Ovary (tissue), 9 donors: ENCODE measurements around the gene PGGHG. TPM values are rescaled to one million over a fixed set of nuclear protein-coding genes. Genes with fewer than 3 reads are reported as not detected.

Source experiments
- DNase-seq, 5 donors: peaks; one replicate each; pipeline ENCODE4 v3.0.0-alpha.2; 2019 to 2020
- H3K27ac ChIP-seq, 2 donors: fragments of 200-600 bp; one replicate each; pipeline versions ENCODE4 v1.5.1 to v1.8.0; 2019 to 2022
- H3K27me3 ChIP-seq: fragments of 200-600 bp; one replicate; pipeline ENCODE4 v1.8.0; 2022
- H3K36me3 ChIP-seq: fragments of 200-600 bp; sonication (generic); one replicate; pipeline ENCODE4 v1.5.1; 2019
- H3K4me1 ChIP-seq: one replicate; pipeline ENCODE4 v1.8.1; 2013; ENCODE audit warnings: mild to moderate bottlenecking, moderate library complexity; ENCODE audit not compliant: insufficient read depth
- H3K4me3 ChIP-seq: fragments of 200-600 bp; sonication (generic); one replicate; pipeline ENCODE4 v1.5.1; 2017
- H3K9me3 ChIP-seq, 2 donors: fragments of 200-600 bp in 1 of 2; sonication (generic) in 1 of 2; one replicate each; pipeline versions ENCODE4 v1.5.1 to v1.8.1; 2013 to 2019; ENCODE audit warnings: mild to moderate bottlenecking in 1 of 2, moderate library complexity in 1 of 2
- CTCF ChIP-seq, 3 donors: fragments of 450-650 bp in 2 of 3; fragments of 200-600 bp in 1 of 3; IDR thresholded peaks; one replicate each; pipeline versions ENCODE4 v1.5.1 to v1.8.0; 2016 to 2022; ENCODE audit warnings: antibody characterized with exemption in 3 of 3, mild to moderate bottlenecking in 1 of 3
- EP300 ChIP-seq: sonication (generic); formaldehyde crosslinking; IDR thresholded peaks from one replicate; pipeline ENCODE4 v1.6.1; 2017; ENCODE audit warnings: antibody characterized with exemption
- POLR2A ChIP-seq: fragments of 450-650 bp; IDR thresholded peaks from one replicate; pipeline ENCODE4 v1.6.1; 2017; ENCODE audit warnings: antibody characterized with exemption, mild to moderate bottlenecking, moderate library complexity
- WGBS, 3 donors: extraction: QIAGEN DNeasy Blood & Tissue Kit in 1 of 3; methylation state at CpG; one replicate each; pipeline versions ENCODE4 v1.1.5 to v1.1.7; 2013 to 2017; 5-methylcytosine and 5-hydroxymethylcytosine counted together
- intact Hi-C, 4 donors: fragments of 100-400 bp; cut with DNase I; formaldehyde crosslinking; loops; one replicate each; pipeline versions ENCODE4 v1.11.0 to v1.15.1; 2022 to 2023
- polyA plus RNA-seq, 2 donors: library from polyadenylated mRNA; stranded (reverse); fragments of 200-250 nt in 1 of 2; fragments of 350-450 nt in 1 of 2; fragmentation: Illumina TruSeq in 1 of 2; extraction: RNeasy Lipid Tissue Mini Kit (QIAGEN cat#74804) in 1 of 2; gene quantifications; one replicate each; pipeline ENCODE4 v1.2.3, GENCODE V29; 2013 to 2014
- total RNA-seq, 7 donors: library from RNA; depleted of rRNA in 2 of 7; stranded (reverse); fragments of >200 nt in 2 of 7; fragmentation: NEBNext Ultra II Directional in 3 of 7; extraction: Animal tissue kit (Norgen Biotek cat#: 25700) in 3 of 7; gene quantifications; one replicate each; pipeline versions ENCODE4 v1.1.0 to v1.2.4, GENCODE V29; 2016 to 2023
- donor health status: DM: no; HTN: no; CAD: no; lungs with moderate emphysema.
- donor health status: DM: no; HTN: no; CAD: no.
- donor health status: Bipolar disorder and iron deficiency.
- donor health status: DM: yes; HTN: yes; CAD: no.
- donor health status: DM: no; HTN: no; CAD: no.
- donor health status: DM: yes; HTN: yes; CAD: no.

PGGHG gene
- total and polyA plus RNA-seq, 9 donors: 0.25 to 21.3 (median 9.3) TPM

- Histone ChIP-seq H3K27me3 (no peaks in the 10 kb centered on the region), H3K27ac (no peak overlapping the region), H3K4me1 (no peaks in the 10 kb centered on the region), H3K4me3 (no peak overlapping the region), H3K9me3 (no peaks in the 10 kb centered on the region), H3K36me3 (no peaks in the 10 kb centered on the region)
- peak in 2 of 5 donors; percentile 21 to 40 for DNase-seq
- intact Hi-C loops: loop anchor here in 2 of 4 donors (5.0 kb wide), 2 partner anchors 73 to 83 kb away; partner anchors contain the start of gene B4GALNT4 (in 1 of the 2)
- TF ChIP-seq POLR2A: no peak
- TF ChIP-seq EP300: no peak
- no peak for TF ChIP-seq CTCF (IDR thresholded peaks at IDR 0.05)
- WGBS, 3 donors: 80 to 81% (median 80%) methylated on average over 21 to 27 of the region's 27 CpGs
These were observed 5.1 kb downstream of the PGGHG start for GRCh38 chr11:293852-294661.

- H3K27ac ChIP-seq: no peak overlapping the region
- DNase-seq: peak in 2 of 5 donors; percentile 17 to 46
- TF ChIP-seq POLR2A: no peak
- no peak for TF ChIP-seq CTCF (IDR thresholded peaks at IDR 0.05)
- TF ChIP-seq EP300: no peak
- H3K27me3 ChIP-seq: no peaks in the 10 kb centered on the region
- no peaks in the 10 kb centered on the region for H3K36me3 ChIP-seq
- no peaks in the 10 kb centered on the region for H3K4me1 ChIP-seq
- WGBS, 3 donors: 82 to 89% (median 86%) methylated on average over 16 of the region's 16 CpGs
- intact Hi-C loops: loop anchor here in 2 of 4 donors (5.0 kb wide), 3 partner anchors 73 to 218 kb away; partner anchors contain the start of gene B4GALNT4 (in 1 of the 2)
- no peaks in the 10 kb centered on the region for H3K9me3 ChIP-seq
- no peak overlapping the region for H3K4me3 ChIP-seq
These were observed 5.9 kb downstream of the PGGHG start for GRCh38 chr11:294780-295179.

GRCh38 chr11:295351-296170 lies 6.6 kb downstream of the PGGHG start:
- Histone ChIP-seq H3K27me3 (no peaks in the 10 kb centered on the region), H3K4me1 (no peaks in the 10 kb centered on the region), H3K4me3 (no peak overlapping the region), H3K36me3 (no peaks in the 10 kb centered on the region), H3K27ac (no peak overlapping the region), H3K9me3 (no peaks in the 10 kb centered on the region)
- intact Hi-C loops: loop anchor here in 1 of 4 donors (5.0 kb wide), 1 partner anchor 217 kb away; no protein-coding TSS in a partner anchor
- TF ChIP-seq POLR2A: no peak
- TF ChIP-seq CTCF (IDR thresholded peaks at IDR 0.05): no peak
- no peak for TF ChIP-seq EP300
- WGBS, 3 donors: 42 to 56% (median 54%) methylated on average over 26 of the region's 26 CpGs
- peak in 3 of 5 donors; percentile 19 to 75 (median 51) for DNase-seq
